Naive thymus-derived CD4-positive, alpha-beta T cell (primary cell): ENCODE data around the gene ATP6V1B1. TPM values are rescaled to one million over a fixed set of nuclear protein-coding genes. Genes with fewer than 3 reads are reported as not detected.

Source experiments
- ATAC-seq: fragments of 150-1000 bp; cut with Tn5 transposase; 2 replicates; pipeline ENCODE4 v1.10.0; 2021; ENCODE audit warnings: mild to moderate bottlenecking, moderate library complexity
- CTCF ChIA-PET: fragments of 350-600 bp; sonication (Branson Sonifier 250); formaldehyde crosslinking; loops from one replicate; lab custom pipeline; 2021; ENCODE audit warnings: antibody characterized with exemption; lab: Charles Lee
- POLR2A ChIA-PET: fragments of 350-600 bp; sonication (Branson Sonifier 250); formaldehyde crosslinking; loops from one replicate; lab custom pipeline; 2021; ENCODE audit warnings: antibody characterized with exemption, inconsistent platforms; lab: Charles Lee
- DNase-seq, 9 donors: peaks; one replicate each; pipeline versions ENCODE4 v3.0.0 to v3.0.0-alpha.2; 2020 to 2022; ENCODE audit warnings: mixed read lengths in 1 of 9
- H3K27ac ChIP-seq: one replicate; pipeline ENCODE4 v1.7.0; 2013; ENCODE audit warnings: mild to moderate bottlenecking, low read depth, low read length, moderate library complexity
- H3K27me3 ChIP-seq, 2 donors: one replicate each; pipeline ENCODE4 v1.7.0; 2013; ENCODE audit warnings: low read length in 2 of 2, mild to moderate bottlenecking in 2 of 2, moderate library complexity in 2 of 2; ENCODE audit not compliant: control insufficient read depth in 2 of 2, insufficient read depth in 2 of 2
- H3K36me3 ChIP-seq, 3 experiments: 1 replicate in 2 of 3; 2 replicates in 1 of 3; pipeline ENCODE4 v1.7.0; 2013; ENCODE audit warnings: low read length in 3 of 3, mild to moderate bottlenecking in 3 of 3, moderate library complexity in 1 of 3; ENCODE audit not compliant: insufficient read depth in 3 of 3, control insufficient read depth in 2 of 3
- H3K4me1 ChIP-seq, 2 donors: one replicate each; pipeline ENCODE4 v1.7.0; 2013; ENCODE audit warnings: low read length in 2 of 2, mild to moderate bottlenecking in 2 of 2, moderate library complexity in 1 of 2; ENCODE audit not compliant: control insufficient read depth in 2 of 2, insufficient read depth in 2 of 2
- H3K4me3 ChIP-seq: 2 replicates; pipeline ENCODE4 v1.7.0; 2013; ENCODE audit warnings: mild to moderate bottlenecking, low read length
- H3K9me3 ChIP-seq, 3 experiments: 1 replicate in 2 of 3; 2 replicates in 1 of 3; pipeline ENCODE4 v1.7.0; 2013; ENCODE audit warnings: low read length in 3 of 3; ENCODE audit not compliant: control insufficient read depth in 2 of 3
- H3K27ac Mint-ChIP-seq, 9 donors: one replicate each; pipeline ENCODE4 v1.8.0; 2020 to 2022; ENCODE audit warnings: mixed read lengths in 9 of 9, mild to moderate bottlenecking in 8 of 9, moderate library complexity in 5 of 9, inconsistent platforms in 2 of 9
- H3K27me3 Mint-ChIP-seq, 5 donors: one replicate each; pipeline ENCODE4 v1.8.0; 2021 to 2022; ENCODE audit warnings: mixed read lengths in 5 of 5, mild to moderate bottlenecking in 1 of 5
- H3K36me3 Mint-ChIP-seq, 5 donors: one replicate each; pipeline ENCODE4 v1.8.0; 2020 to 2022; ENCODE audit warnings: mixed read lengths in 5 of 5, mild to moderate bottlenecking in 3 of 5, inconsistent platforms in 1 of 5
- H3K4me1 Mint-ChIP-seq, 7 donors: one replicate each; pipeline ENCODE4 v1.8.0; 2020 to 2022; ENCODE audit warnings: mixed read lengths in 7 of 7, mild to moderate bottlenecking in 3 of 7, inconsistent platforms in 1 of 7
- H3K4me3 Mint-ChIP-seq, 10 donors: one replicate each; pipeline ENCODE4 v1.8.0; 2020 to 2022; ENCODE audit warnings: mild to moderate bottlenecking in 10 of 10, mixed read lengths in 10 of 10, moderate library complexity in 6 of 10, inconsistent platforms in 2 of 10
- H3K9me3 Mint-ChIP-seq, 11 donors: one replicate each; pipeline ENCODE4 v1.8.0; 2020 to 2022; ENCODE audit warnings: mixed read lengths in 11 of 11, mild to moderate bottlenecking in 4 of 11, inconsistent platforms in 1 of 11, moderate library complexity in 1 of 11
- intact Hi-C, 2 donors: fragments of 100-400 bp; cut with micrococcal nuclease; formaldehyde crosslinking; loops; one replicate each; pipeline ENCODE4 v1.15.1; 2023
- polyA plus RNA-seq, 2 donors: library from polyadenylated mRNA; unstranded; fragments of 300-500 nt; fragmentation: Illumina TruSeq; gene quantifications; one replicate each; pipeline ENCODE4 v1.2.3, GENCODE V29; 2021
- total RNA-seq, 6 experiments: library from RNA in 5 of 6; stranded (reverse) in 5 of 6; gene quantifications; 1 replicate in 5 of 6; 2 replicates in 1 of 6; pipeline ENCODE4 v1.2.3 and lab custom pipeline; 2021 to 2026

ATP6V1B1 gene
- total and polyA plus RNA-seq, 7 experiments from 2014 or later: not detected

GRCh38 chr2:70959851-70960832 lies 24.4 kb downstream of the ATP6V1B1 start:
- Mint-ChIP-seq H3K27me3 (peaks cover 32 to 45% (median 43%) of the 10 kb centered on the region in 5 donors), H3K4me1 (peaks cover 5 to 8% (median 6%) of the 10 kb centered on the region in 7 donors), H3K36me3 (no peaks in the 10 kb centered on the region), H3K27ac (peak overlapping the region in 1 of 9 donors; percentile 14), H3K9me3 (peaks cover 0 to 2% (median 0%) of the 10 kb centered on the region in 11 donors), H3K4me3 (peak overlapping the region in 1 of 10 donors; percentile 26)
- POLR2A ChIA-PET: no interaction called here
- no peak overlapping the region for H3K27ac ChIP-seq
- intact Hi-C loops: no loop called here
- CTCF ChIA-PET: interaction anchor here (0.9 kb wide), 1 partner anchor 9 kb away, joined by 3 read pairs; no protein-coding TSS in a partner anchor
- peak in 1 of 9 donors; percentile 5 for DNase-seq
- H3K9me3 ChIP-seq: no peaks in the 10 kb centered on the region
- no peak overlapping the region for H3K4me3 ChIP-seq
- H3K36me3 ChIP-seq: no peaks in the 10 kb centered on the region
- ATAC-seq: no peak
- H3K4me1 ChIP-seq: peaks cover 4 to 9% of the 10 kb centered on the region in 2 donors
- H3K27me3 ChIP-seq: no peaks in the 10 kb centered on the region

- CTCF ChIA-PET: interaction anchor here (1.0 to 2.3 kb wide), 3 partner anchors 13 to 41 kb away, joined by 4 to 12 read pairs (median 5); no protein-coding TSS in a partner anchor
- H3K4me3 ChIP-seq: no peak overlapping the region
- Mint-ChIP-seq H3K9me3 (peaks cover 0 to 2% (median 0%) of the 10 kb centered on the region in 11 donors), H3K27ac (peak overlapping the region in 1 of 9 donors; percentile 28), H3K36me3 (no peaks in the 10 kb centered on the region), H3K27me3 (peaks cover 24 to 43% (median 40%) of the 10 kb centered on the region in 5 donors), H3K4me3 (no peak overlapping the region), H3K4me1 (peaks cover 5 to 10% (median 8%) of the 10 kb centered on the region in 7 donors)
- H3K27me3 ChIP-seq: no peaks in the 10 kb centered on the region
- ATAC-seq (no peak), DNase-seq (no peak)
- H3K36me3 ChIP-seq: no peaks in the 10 kb centered on the region
- H3K27ac ChIP-seq: no peak overlapping the region
- intact Hi-C loops: no loop called here
- H3K9me3 ChIP-seq: no peaks in the 10 kb centered on the region
- H3K4me1 ChIP-seq: peaks cover 4 to 9% of the 10 kb centered on the region in 2 donors
- POLR2A ChIA-PET: no interaction called here
Measured at GRCh38 chr2:70960833-70961647, 25.3 kb downstream of the ATP6V1B1 start.

- no peaks in the 10 kb centered on the region for H3K36me3 ChIP-seq
- no peaks in the 10 kb centered on the region for H3K27me3 ChIP-seq
- Mint-ChIP-seq H3K27me3 (peaks cover 21 to 39% (median 37%) of the 10 kb centered on the region in 5 donors), H3K4me1 (peaks cover 5 to 10% (median 8%) of the 10 kb centered on the region in 7 donors), H3K36me3 (no peaks in the 10 kb centered on the region), H3K9me3 (peaks cover 0 to 2% (median 0%) of the 10 kb centered on the region in 11 donors), H3K27ac (no peak overlapping the region), H3K4me3 (no peak overlapping the region)
- peaks cover 4 to 9% of the 10 kb centered on the region in 2 donors for H3K4me1 ChIP-seq
- H3K9me3 ChIP-seq: no peaks in the 10 kb centered on the region
- intact Hi-C loops: no loop called here
- H3K4me3 ChIP-seq: no peak overlapping the region
- POLR2A ChIA-PET: no interaction called here
- ATAC-seq (no peak), DNase-seq (no peak)
- CTCF ChIA-PET: interaction anchor here (1.0 to 2.3 kb wide), 3 partner anchors 14 to 40 kb away, joined by 4 to 12 read pairs (median 5); no protein-coding TSS in a partner anchor
- no peak overlapping the region for H3K27ac ChIP-seq
Measured at GRCh38 chr2:70961648-70961994, 25.9 kb downstream of the ATP6V1B1 start.

GRCh38 chr2:70962211-70962884 lies 26.6 kb downstream of the ATP6V1B1 start:
- ChIA-PET CTCF (interaction anchor here (1.0 to 2.3 kb wide), 3 partner anchors 15 to 39 kb away, joined by 3 to 12 read pairs (median 4); no protein-coding TSS in a partner anchor), POLR2A (interaction anchor here (0.6 kb wide), 1 partner anchor 416 kb away, joined by 4 read pairs; no protein-coding TSS in a partner anchor)
- Histone ChIP-seq H3K4me1 (peaks cover 4 to 9% of the 10 kb centered on the region in 2 donors), H3K4me3 (no peak overlapping the region), H3K36me3 (no peaks in the 10 kb centered on the region), H3K9me3 (no peaks in the 10 kb centered on the region), H3K27ac (no peak overlapping the region), H3K27me3 (no peaks in the 10 kb centered on the region)
- Mint-ChIP-seq H3K9me3 (peaks cover 0 to 2% (median 0%) of the 10 kb centered on the region in 11 donors), H3K36me3 (no peaks in the 10 kb centered on the region), H3K4me1 (peaks cover 5 to 10% (median 8%) of the 10 kb centered on the region in 7 donors), H3K4me3 (no peak overlapping the region), H3K27me3 (peaks cover 26 to 38% (median 35%) of the 10 kb centered on the region in 5 donors), H3K27ac (no peak overlapping the region)
- DNase-seq: no peak
- no peak for ATAC-seq
- intact Hi-C loops: no loop called here

GRCh38 chr2:70962885-70963878 lies 27.5 kb downstream of the ATP6V1B1 start:
- Histone ChIP-seq H3K36me3 (no peaks in the 10 kb centered on the region), H3K4me3 (no peak overlapping the region), H3K27ac (no peak overlapping the region), H3K4me1 (peaks cover 4 to 7% of the 10 kb centered on the region in 2 donors), H3K9me3 (no peaks in the 10 kb centered on the region), H3K27me3 (no peaks in the 10 kb centered on the region)
- H3K9me3 Mint-ChIP-seq: peaks cover 0 to 2% (median 0%) of the 10 kb centered on the region in 11 donors
- ChIA-PET CTCF (interaction anchor here (0.6 to 4.1 kb wide), 10 partner anchors 9 to 38 kb away, joined by 3 to 23 read pairs (median 4); partner anchors contain the start of gene ANKRD53), POLR2A (interaction anchor here (0.6 kb wide), 1 partner anchor 417 kb away, joined by 4 read pairs; no protein-coding TSS in a partner anchor)
- peak overlapping the region in 1 of 10 donors; percentile 24 for H3K4me3 Mint-ChIP-seq
- peaks cover 5 to 10% (median 8%) of the 10 kb centered on the region in 7 donors for H3K4me1 Mint-ChIP-seq
- no peak for DNase-seq
- no peaks in the 10 kb centered on the region for H3K36me3 Mint-ChIP-seq
- peaks cover 32 to 34% (median 32%) of the 10 kb centered on the region in 5 donors for H3K27me3 Mint-ChIP-seq
- no peak overlapping the region for H3K27ac Mint-ChIP-seq
- intact Hi-C loops: no loop called here
- ATAC-seq: no peak
